Muscle of leg (tissue), 11 donors: ENCODE data around the gene STK4. TPM values are rescaled to one million over a fixed set of nuclear protein-coding genes. Genes with fewer than 3 reads are reported as not detected.
"Not testable (repeated sequence)": the region's sequence is repeated elsewhere in the genome, so short reads cannot be mapped to it uniquely, and the experiment has no call there.

Source experiments
- DNase-seq: peaks from one replicate; pipeline ENCODE4 v3.0.0; 2013
- H3K27ac ChIP-seq: one replicate; pipeline ENCODE4 v1.5.1; 2013; ENCODE audit warnings: mild to moderate bottlenecking, low read length, control low read depth
- H3K27me3 ChIP-seq: one replicate; pipeline ENCODE4 v1.6.1; 2013; ENCODE audit warnings: low read length; ENCODE audit not compliant: control insufficient read depth, insufficient read depth
- H3K36me3 ChIP-seq: one replicate; pipeline ENCODE4 v1.6.1; 2013; ENCODE audit warnings: low read length; ENCODE audit not compliant: control insufficient read depth, insufficient read depth
- H3K4me1 ChIP-seq: one replicate; pipeline ENCODE4 v1.6.1; 2013; ENCODE audit warnings: low read length; ENCODE audit not compliant: control insufficient read depth, insufficient read depth
- H3K4me3 ChIP-seq: one replicate; pipeline ENCODE4 v1.5.1; 2013; ENCODE audit warnings: low read length, control low read depth
- H3K9me3 ChIP-seq: replicated peaks from 2 replicates; pipeline ENCODE4 v1.6.1; 2013; ENCODE audit warnings: low read depth, low read length; ENCODE audit not compliant: control insufficient read depth
- WGBS: methylation state at CpG from one replicate; pipeline ENCODE4 v1.1.5; 2013; ENCODE audit warnings: missing lambda C conversion rate; ENCODE audit not compliant: insufficient coverage; 5-methylcytosine and 5-hydroxymethylcytosine counted together
- polyA plus RNA-seq, 8 donors: library from polyadenylated mRNA; unstranded; fragments of 120-200 nt; gene quantifications; one replicate each; pipeline versions ENCODE4 v1.2.1 to v1.2.3, GENCODE V29; 2013; ENCODE audit warnings: inconsistent platforms in 1 of 8, low replicate concordance in 1 of 8; ENCODE audit not compliant: insufficient read length in 8 of 8, insufficient read depth in 1 of 8
- total RNA-seq: library from RNA; stranded (reverse); fragments of 120-200 nt; gene quantifications from one replicate; pipeline ENCODE4 v1.2.4, GENCODE V29; 2013

The STK4 gene
- total and polyA plus RNA-seq, 9 donors: 7.7 to 11.7 (median 8.8) TPM

- H3K27me3 ChIP-seq: no peaks in the 10 kb centered on the region
- H3K4me1 ChIP-seq: no peaks in the 10 kb centered on the region
- no peak overlapping the region for H3K27ac ChIP-seq
- no peak overlapping the region for H3K4me3 ChIP-seq
- no peaks in the 10 kb centered on the region for H3K9me3 ChIP-seq
- no CpG with 5 or more reads among the region's 4 CpGs for WGBS
- H3K36me3 ChIP-seq: peaks cover 6% of the 10 kb centered on the region
- no peak for DNase-seq
These were observed 94.0 kb downstream of the STK4 start for GRCh38 chr20:45060294-45060693.

GRCh38 chr20:45061244-45061643, 94.9 kb downstream of the STK4 start:
- DNase-seq: no peak
- H3K4me1 ChIP-seq: no peaks in the 10 kb centered on the region
- no peak overlapping the region for H3K4me3 ChIP-seq
- no peak overlapping the region for H3K27ac ChIP-seq
- H3K36me3 ChIP-seq: peaks cover 6% of the 10 kb centered on the region
- no peaks in the 10 kb centered on the region for H3K9me3 ChIP-seq
- WGBS: 100% methylated on average over 1 of the region's 4 CpGs
- H3K27me3 ChIP-seq: no peaks in the 10 kb centered on the region

- not testable (repeated sequence) for H3K9me3 ChIP-seq, DNase-seq, H3K36me3 ChIP-seq, H3K27ac ChIP-seq, H3K4me3 ChIP-seq, H3K27me3 ChIP-seq, H3K4me1 ChIP-seq
- no CpG with 5 or more reads among the region's 2 CpGs for WGBS
These were observed 96.8 kb downstream of the STK4 start for GRCh38 chr20:45063107-45063506.

GRCh38 chr20:45064812-45065211, 98.5 kb downstream of the STK4 start:
- Histone ChIP-seq H3K36me3 (no peaks in the 10 kb centered on the region), H3K9me3 (no peaks in the 10 kb centered on the region), H3K27me3 (no peaks in the 10 kb centered on the region), H3K4me3 (no peak overlapping the region), H3K27ac (no peak overlapping the region), H3K4me1 (no peaks in the 10 kb centered on the region)
- DNase-seq: no peak

GRCh38 chr20:45066372-45066771, 100.1 kb downstream of the STK4 start:
- Histone ChIP-seq H3K27me3 (no peaks in the 10 kb centered on the region), H3K27ac (no peak overlapping the region), H3K4me3 (no peak overlapping the region), H3K36me3 (no peaks in the 10 kb centered on the region), H3K4me1 (no peaks in the 10 kb centered on the region), H3K9me3 (no peaks in the 10 kb centered on the region)
- WGBS: 90% methylated on average over 5 of the region's 7 CpGs
- no peak for DNase-seq

GRCh38 chr20:45067087-45067486, 100.8 kb downstream of the STK4 start:
- WGBS: no CpG with 5 or more reads among the region's 4 CpGs

GRCh38 chr20:45067558-45067957, 101.2 kb downstream of the STK4 start:
- Histone ChIP-seq H3K4me1 (no peaks in the 10 kb centered on the region), H3K27me3 (no peaks in the 10 kb centered on the region), H3K36me3 (no peaks in the 10 kb centered on the region), H3K9me3 (no peaks in the 10 kb centered on the region), H3K27ac (no peak overlapping the region), H3K4me3 (no peak overlapping the region)
- no CpG with 5 or more reads among the region's 2 CpGs for WGBS
- no peak for DNase-seq

More at GRCh38 chr20:45067087-45067486, 100.8 kb downstream of the STK4 start:
- Histone ChIP-seq H3K4me3 (no peak overlapping the region), H3K9me3 (no peaks in the 10 kb centered on the region), H3K36me3 (no peaks in the 10 kb centered on the region), H3K27me3 (no peaks in the 10 kb centered on the region), H3K4me1 (no peaks in the 10 kb centered on the region), H3K27ac (no peak overlapping the region)
- DNase-seq: no peak

- no peak overlapping the region for H3K4me3 ChIP-seq
- no peak overlapping the region for H3K27ac ChIP-seq
- no peaks in the 10 kb centered on the region for H3K4me1 ChIP-seq
- DNase-seq: no peak
- no peaks in the 10 kb centered on the region for H3K9me3 ChIP-seq
- no peaks in the 10 kb centered on the region for H3K27me3 ChIP-seq
- H3K36me3 ChIP-seq: no peaks in the 10 kb centered on the region
- WGBS: no CpG with 5 or more reads among the region's 1 CpG
These were observed 102.9 kb downstream of the STK4 start for GRCh38 chr20:45069261-45069660.

GRCh38 chr20:45070932-45071632, 104.8 kb downstream of the STK4 start:
- no peak for DNase-seq
- 96% methylated on average over 3 of the region's 6 CpGs for WGBS
- Histone ChIP-seq H3K4me1 (no peaks in the 10 kb centered on the region), H3K27ac (no peak overlapping the region), H3K4me3 (no peak overlapping the region), H3K9me3 (no peaks in the 10 kb centered on the region), H3K36me3 (peaks cover 15% of the 10 kb centered on the region), H3K27me3 (no peaks in the 10 kb centered on the region)

GRCh38 chr20:45072066-45072465, 105.8 kb downstream of the STK4 start:
- Histone ChIP-seq H3K4me1 (no peaks in the 10 kb centered on the region), H3K9me3 (no peaks in the 10 kb centered on the region), H3K27ac (no peak overlapping the region), H3K36me3 (peaks cover 20% of the 10 kb centered on the region), H3K27me3 (no peaks in the 10 kb centered on the region), H3K4me3 (no peak overlapping the region)
- DNase-seq: no peak
- WGBS: no CpG with 5 or more reads among the region's 1 CpG

GRCh38 chr20:45073221-45073620, 106.9 kb downstream of the STK4 start:
- H3K4me1 ChIP-seq: no peaks in the 10 kb centered on the region
- H3K36me3 ChIP-seq: peaks cover 20% of the 10 kb centered on the region
- DNase-seq: no peak
- WGBS: no CpG with 5 or more reads among the region's 3 CpGs
- no peak overlapping the region for H3K4me3 ChIP-seq
- H3K9me3 ChIP-seq: no peaks in the 10 kb centered on the region
- no peak overlapping the region for H3K27ac ChIP-seq
- H3K27me3 ChIP-seq: no peaks in the 10 kb centered on the region
